Measurements from ENCODE around the gene BICC1. TPM values are rescaled to one million over a fixed set of nuclear protein-coding genes. Genes with fewer than 3 reads are reported as not detected.

BICC1 gene
- total and polyA plus RNA-seq, 2 experiments from 2014 or later = 5.8 to 20.4 TPM

DNA sequence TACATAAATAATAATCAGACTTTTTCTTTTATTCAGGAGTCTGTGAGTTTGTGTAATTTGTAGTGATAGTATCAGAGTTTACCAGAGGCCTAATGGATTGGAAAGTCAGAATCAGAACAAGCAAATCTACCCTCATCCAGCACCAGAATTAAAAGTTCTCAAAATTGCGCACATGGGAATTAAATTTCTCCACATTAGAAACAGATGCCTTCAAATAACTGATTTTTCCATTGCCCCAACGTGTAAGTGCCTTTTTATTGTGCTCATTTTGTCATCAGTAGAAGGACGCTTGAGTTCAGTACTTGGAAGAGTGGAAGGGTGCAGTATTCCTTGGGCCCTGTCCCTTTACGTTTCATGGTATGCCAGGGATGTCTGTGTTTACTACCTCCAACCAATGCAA, 32.8 kb downstream of the BICC1 start:
- H4K20me1 ChIP-seq (ENCODE audit: insufficient read depth, poor library complexity, severe bottlenecking) = no peaks in the 10 kb centered on the region
- no peaks in the 10 kb centered on the region for H3K9me3 ChIP-seq (ENCODE audit: low read depth)
- DNase-seq (ENCODE audit: low spot score) = no peak
- WGBS (ENCODE audit: low lambda C conversion rate, missing lambda C conversion rate) = 77% methylated on average over 4 of the region's 4 CpGs
- no peaks in the 10 kb centered on the region for H3K9me2 ChIP-seq (replicated peaks; ENCODE audit: insufficient read depth)
- no peaks in the 10 kb centered on the region for H3K36me3 ChIP-seq (replicated peaks; ENCODE audit: insufficient read depth, low read depth)
- no peak overlapping the region for H3K27ac ChIP-seq
- H3K4me2 ChIP-seq = no peak overlapping the region
- H3K79me2 ChIP-seq = peaks cover 33% of the 10 kb centered on the region
- no peaks in the 10 kb centered on the region for H3K27me3 ChIP-seq
- TF ChIP-seq CTCF (IDR thresholded peaks at IDR 0.05; ENCODE audit: poor library complexity) (no peak), EZH2phosphoT487 (IDR thresholded peaks at IDR 0.05; ENCODE audit: low read depth, severe bottlenecking, unreplicated experiment) (no peak), EZH2 (IDR thresholded peaks at IDR 0.05; ENCODE audit: borderline replicate concordance) (no peak)
- no peaks in the 10 kb centered on the region for H3K4me1 ChIP-seq (ENCODE audit: insufficient read depth)
- no peak overlapping the region for H3K4me3 ChIP-seq
- H2AFZ ChIP-seq = no peak overlapping the region

DNA sequence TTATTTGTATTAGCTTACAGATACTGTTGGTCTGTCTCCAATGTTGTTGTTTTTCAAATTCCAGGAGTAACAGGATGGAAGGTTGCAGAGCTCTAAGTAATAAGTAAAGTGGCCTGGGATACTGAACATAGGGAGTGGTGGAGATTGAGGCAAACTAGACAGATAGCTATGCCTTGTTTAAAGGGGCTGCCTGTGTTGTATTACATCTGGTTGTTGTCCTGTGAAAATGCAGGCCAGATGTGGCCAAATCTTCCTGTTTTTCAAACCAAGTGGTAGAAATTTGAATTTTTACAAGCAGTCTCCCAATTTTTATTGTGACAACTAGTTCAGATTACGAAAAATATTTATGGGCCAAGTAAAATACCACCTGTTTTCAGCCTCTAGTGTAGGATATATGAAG, 33.5 kb downstream of the BICC1 start:
- no peak for DNase-seq (ENCODE audit: low spot score)
- H3K27me3 ChIP-seq = no peaks in the 10 kb centered on the region
- no peaks in the 10 kb centered on the region for H4K20me1 ChIP-seq (ENCODE audit: insufficient read depth, poor library complexity, severe bottlenecking)
- H2AFZ ChIP-seq = no peak overlapping the region
- H3K4me1 ChIP-seq (ENCODE audit: insufficient read depth) = no peaks in the 10 kb centered on the region
- TF ChIP-seq CTCF (IDR thresholded peaks at IDR 0.05; ENCODE audit: poor library complexity) (no peak), EZH2phosphoT487 (IDR thresholded peaks at IDR 0.05; ENCODE audit: low read depth, severe bottlenecking, unreplicated experiment) (no peak)
- H3K79me2 ChIP-seq = peaks cover 39% of the 10 kb centered on the region
- no peaks in the 10 kb centered on the region for H3K36me3 ChIP-seq (replicated peaks; ENCODE audit: insufficient read depth, low read depth)
- H3K4me3 ChIP-seq = no peak overlapping the region
- 60% methylated on average over 1 of the region's 1 CpG for WGBS (ENCODE audit: low lambda C conversion rate, missing lambda C conversion rate)
- H3K9me2 ChIP-seq (replicated peaks; ENCODE audit: insufficient read depth) = no peaks in the 10 kb centered on the region
- no peak overlapping the region for H3K27ac ChIP-seq
- H3K4me2 ChIP-seq = no peak overlapping the region
- no peaks in the 10 kb centered on the region for H3K9me3 ChIP-seq (ENCODE audit: low read depth)

DNA sequence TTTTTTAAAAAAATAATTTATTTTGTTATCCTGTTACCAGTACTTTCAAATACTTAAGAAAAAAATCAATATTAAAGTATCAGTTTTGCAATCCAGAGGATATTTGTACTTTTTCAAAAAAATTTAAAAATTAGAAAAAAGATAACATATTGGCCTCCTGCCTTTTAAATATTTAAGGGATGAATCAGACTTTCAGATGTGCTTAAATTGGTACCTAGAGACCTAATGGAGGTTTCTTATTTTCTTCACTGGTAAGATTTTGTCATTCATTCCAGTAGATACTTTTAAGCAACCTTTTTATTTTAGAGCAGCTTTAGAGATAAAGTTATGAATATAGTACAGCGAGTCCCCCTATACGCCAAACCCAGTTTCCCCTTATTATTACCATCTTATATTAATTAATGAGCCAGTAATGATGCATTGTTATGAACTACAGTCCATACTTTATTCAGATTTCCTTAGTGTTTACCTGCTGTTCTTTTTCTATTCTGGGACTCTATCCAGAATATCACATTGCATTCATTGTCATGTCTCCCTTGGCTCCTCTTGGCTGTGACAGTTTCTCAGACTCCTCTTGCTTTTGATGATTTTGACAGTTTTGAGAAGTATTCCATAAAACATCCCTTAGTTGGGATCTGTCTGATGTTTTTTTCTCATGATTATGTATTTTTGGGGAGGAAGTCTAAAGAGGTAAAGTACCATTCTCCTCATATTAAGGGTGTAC, 34.2 kb downstream of the BICC1 start:
- Histone ChIP-seq H3K4me2 (no peak overlapping the region), H3K79me2 (peaks cover 43% of the 10 kb centered on the region), H4K20me1 (ENCODE audit: insufficient read depth, poor library complexity, severe bottlenecking) (no peaks in the 10 kb centered on the region)

More for the DNA sequence above, 34.2 kb downstream of the BICC1 start:
- Histone ChIP-seq H3K9me3 (ENCODE audit: low read depth) (no peaks in the 10 kb centered on the region), H3K27ac (no peak overlapping the region), H3K4me1 (ENCODE audit: insufficient read depth) (no peaks in the 10 kb centered on the region), H3K27me3 (no peaks in the 10 kb centered on the region), H2AFZ (no peak overlapping the region), H3K4me3 (no peak overlapping the region), H3K9me2 (replicated peaks; ENCODE audit: insufficient read depth) (no peaks in the 10 kb centered on the region), H3K36me3 (replicated peaks; ENCODE audit: insufficient read depth, low read depth) (no peaks in the 10 kb centered on the region)
- TF ChIP-seq CTCF (IDR thresholded peaks at IDR 0.05; ENCODE audit: poor library complexity) (no peak), EZH2 (IDR thresholded peaks at IDR 0.05; ENCODE audit: borderline replicate concordance) (no peak), EZH2phosphoT487 (IDR thresholded peaks at IDR 0.05; ENCODE audit: low read depth, severe bottlenecking, unreplicated experiment) (no peak)
- no peak for DNase-seq (ENCODE audit: low spot score)
- WGBS (ENCODE audit: low lambda C conversion rate, missing lambda C conversion rate) = 92% methylated on average over 2 of the region's 2 CpGs
